PC-3 (cell line): ENCODE results near the gene UNC13C. TPM values are rescaled to one million over a fixed set of nuclear protein-coding genes. Genes with fewer than 3 reads are reported as not detected.

Experiments
- ATAC-seq: fragments of 200-7000 bp; cut with Tn5 transposase; 2 replicates; pipeline ENCODE4 v1.9.1; 2020; ENCODE audit warnings: mild to moderate bottlenecking, moderate library complexity
- BruUV-seq: library from RNA; stranded (reverse); fragments of 400-500 nt; replicated peaks from 2 replicates; lab custom pipeline; 2021; lab: Mats Ljungman, UMichigan
- CTCF ChIA-PET: fragments of 300-600 bp; sonication (Branson Sonifier 250); formaldehyde crosslinking; loops from one replicate; lab custom pipeline; 2022; ENCODE audit warnings: antibody characterized with exemption; lab: Charles Lee
- POLR2A ChIA-PET: fragments of 300-600 bp; sonication (Branson Sonifier 250); formaldehyde crosslinking; loops from one replicate; lab custom pipeline; 2022; ENCODE audit warnings: antibody characterized with exemption; ENCODE audit not compliant: unreplicated experiment; lab: Charles Lee
- DNase-seq: peaks from one replicate; pipeline ENCODE4 v3.0.0-alpha.2; 2015
- H2AFZ ChIP-seq: fragments of 300-600 bp; sonication (generic); 2 replicates; pipeline ENCODE4 v1.6.0; 2016; ENCODE audit warnings: antibody characterized with exemption, low read length
- H3F3A ChIP-seq: fragments of 300-600 bp; sonication (generic); one replicate; pipeline ENCODE4 v1.6.0; 2017; ENCODE audit warnings: antibody characterized with exemption, low read length, control low read depth, mild to moderate bottlenecking; ENCODE audit not compliant: unreplicated experiment
- H3K27ac ChIP-seq: fragments of 300-600 bp; sonication (generic); 2 replicates; pipeline ENCODE4 v1.5.1; 2016; ENCODE audit warnings: mild to moderate bottlenecking, low read length
- H3K27me3 ChIP-seq: fragments of 300-600 bp; sonication (generic); 2 replicates; pipeline ENCODE4 v1.6.1; 2016; ENCODE audit warnings: low read length, mixed read lengths
- H3K36me3 ChIP-seq: fragments of 300-600 bp; sonication (generic); 2 replicates; pipeline ENCODE4 v1.6.1; 2016; ENCODE audit warnings: low read depth, mixed run types, low read length, mixed read lengths
- H3K4me1 ChIP-seq: fragments of 300-600 bp; sonication (generic); 2 replicates; pipeline ENCODE4 v1.5.1; 2016; ENCODE audit warnings: low read length; ENCODE audit not compliant: insufficient read depth
- H3K4me2 ChIP-seq: fragments of 300-600 bp; sonication (generic); 2 replicates; pipeline ENCODE4 v1.6.0; 2016; ENCODE audit warnings: low read length
- H3K4me3 ChIP-seq: fragments of 300-600 bp; sonication (generic); 2 replicates; pipeline ENCODE4 v1.5.1; 2016; ENCODE audit warnings: mild to moderate bottlenecking, low read length, mixed read lengths
- H3K79me2 ChIP-seq: fragments of 300-600 bp; sonication (generic); 2 replicates; pipeline ENCODE4 v1.6.1; 2017; ENCODE audit warnings: low read length, mixed read lengths
- H3K9ac ChIP-seq: fragments of 300-600 bp; sonication (generic); 2 replicates; pipeline ENCODE4 v1.6.0; 2016; ENCODE audit warnings: mild to moderate bottlenecking, low read length
- H3K9me2 ChIP-seq: fragments of 300-600 bp; sonication (generic); replicated peaks from 2 replicates; pipeline ENCODE4 v1.6.1; 2016; ENCODE audit warnings: mixed run types, low read length, mixed read lengths
- H3K9me3 ChIP-seq: fragments of 300-600 bp; sonication (generic); 2 replicates; pipeline ENCODE4 v1.6.1; 2016; ENCODE audit warnings: low read length, mixed read lengths
- H4K20me1 ChIP-seq: fragments of 300-600 bp; sonication (generic); 2 replicates; pipeline ENCODE4 v1.6.1; 2016; ENCODE audit warnings: low read length, mixed read lengths
- CTCF ChIP-seq: fragments of 300-600 bp; sonication (generic); conservative IDR thresholded peaks from 2 replicates; pipeline ENCODE4 v1.5.1; 2017; ENCODE audit warnings: antibody characterized with exemption, low read depth, mild to moderate bottlenecking, low read length
- EZH2 ChIP-seq: fragments of 300-600 bp; sonication (generic); IDR thresholded peaks from one replicate; pipeline ENCODE4 v1.6.1; 2017; ENCODE audit warnings: antibody characterized with exemption, mild to moderate bottlenecking, low read length; ENCODE audit not compliant: unreplicated experiment
- EZH2phosphoT487 ChIP-seq: fragments of 300-600 bp; sonication (generic); IDR thresholded peaks from 2 replicates; pipeline ENCODE4 v1.6.1; 2018; ENCODE audit warnings: mild to moderate bottlenecking, antibody characterized with exemption, low read length, borderline replicate concordance
- intact Hi-C: fragments of 100-400 bp; cut with micrococcal nuclease; formaldehyde crosslinking; loops from 2 replicates; pipeline ENCODE4 v1.9.0; 2023
- total RNA-seq: library from RNA; depleted of rRNA; stranded (reverse); fragments of >200 nt; gene quantifications from 2 replicates; pipeline ENCODE4 v1.2.3, GENCODE V29; 2014

Gene UNC13C
- total RNA-seq, 1 experiment from 2014 or later, result not detected

DNA sequence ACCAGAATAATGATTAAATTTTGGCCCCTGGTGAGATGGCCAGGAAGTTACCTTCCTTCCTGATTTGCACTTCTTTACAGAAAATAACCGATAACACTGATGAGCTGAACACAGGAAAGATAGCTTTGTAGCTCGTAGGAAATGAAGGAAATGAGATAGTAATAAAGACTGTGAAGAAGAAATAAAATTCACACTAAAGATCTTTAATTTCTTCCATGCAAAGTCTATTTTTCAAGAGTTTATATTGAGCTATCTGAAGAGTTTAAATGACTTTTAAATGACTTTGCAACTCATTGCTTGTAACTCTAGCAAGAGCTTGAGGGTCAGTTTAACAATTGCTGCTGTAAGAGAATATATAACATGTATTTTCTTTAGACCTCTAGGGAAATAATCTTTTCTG lies 543.0 kb downstream of the UNC13C start:
- Histone ChIP-seq H3K9me3 (no peaks in the 10 kb centered on the region), H3K27me3 (no peaks in the 10 kb centered on the region), H3K9ac (no peak overlapping the region), H2AFZ (no peak overlapping the region), H3K27ac (no peak overlapping the region), H3K4me3 (no peak overlapping the region), H3K9me2 (no peaks in the 10 kb centered on the region), H3K79me2 (no peaks in the 10 kb centered on the region), H3K4me1 (no peaks in the 10 kb centered on the region), H3K36me3 (no peaks in the 10 kb centered on the region), H3F3A (no peaks in the 10 kb centered on the region), H3K4me2 (no peak overlapping the region), H4K20me1 (no peaks in the 10 kb centered on the region)
- intact Hi-C loops, result no loop called here
- no TSS peak for BruUV-seq
- DNase-seq, result no peak
- POLR2A ChIA-PET, result no interaction called here
- CTCF ChIA-PET, result no interaction called here
- ATAC-seq, result no peak
- no peak for TF ChIP-seq EZH2phosphoT487
- TF ChIP-seq CTCF, result no peak
- no peak for TF ChIP-seq EZH2

GRCh38 chr15:54528021-54528420 lies 549.8 kb downstream of the UNC13C start:
- Histone ChIP-seq H3K27me3 (no peaks in the 10 kb centered on the region), H3K79me2 (no peaks in the 10 kb centered on the region), H3K9me3 (no peaks in the 10 kb centered on the region), H2AFZ (no peak overlapping the region), H3K9ac (no peak overlapping the region), H3K4me3 (no peak overlapping the region), H3K36me3 (no peaks in the 10 kb centered on the region), H3K4me1 (no peaks in the 10 kb centered on the region), H3K27ac (no peak overlapping the region), H3K4me2 (no peak overlapping the region), H4K20me1 (no peaks in the 10 kb centered on the region), H3F3A (no peaks in the 10 kb centered on the region), H3K9me2 (no peaks in the 10 kb centered on the region)
- BruUV-seq, result no TSS peak
- intact Hi-C loops, result no loop called here
- ChIA-PET POLR2A (no interaction called here), CTCF (no interaction called here)
- ATAC-seq (no peak), DNase-seq (no peak)
- no peak for TF ChIP-seq CTCF
- TF ChIP-seq EZH2, result no peak
- no peak for TF ChIP-seq EZH2phosphoT487

DNA sequence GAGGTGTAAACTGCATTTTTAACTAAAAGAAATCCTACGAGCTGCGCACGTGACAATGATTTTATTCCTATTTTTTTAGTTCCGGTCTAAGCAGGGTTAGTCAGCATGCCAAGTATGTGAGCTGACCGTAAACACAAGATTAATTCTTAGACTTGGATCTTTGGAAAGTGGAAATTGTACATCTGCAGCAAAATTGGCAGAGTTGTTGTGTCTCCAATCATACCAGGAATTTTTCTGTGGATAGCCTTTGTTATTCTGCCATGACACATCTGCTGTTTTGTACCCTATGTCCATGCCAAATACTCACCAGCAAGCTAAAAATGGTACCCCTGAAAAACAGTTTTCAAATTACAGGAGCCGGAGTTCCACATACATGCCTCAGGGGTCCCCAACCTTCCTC lies 562.5 kb downstream of the UNC13C start:
- H3K27ac ChIP-seq, result no peak overlapping the region

More for the DNA sequence above, 562.5 kb downstream of the UNC13C start:
- BruUV-seq, result no TSS peak
- no peak overlapping the region for H3K9ac ChIP-seq
- no peaks in the 10 kb centered on the region for H4K20me1 ChIP-seq
- H3F3A ChIP-seq, result no peaks in the 10 kb centered on the region
- ATAC-seq (no peak), DNase-seq (no peak)
- no peaks in the 10 kb centered on the region for H3K36me3 ChIP-seq
- H3K9me2 ChIP-seq, result no peaks in the 10 kb centered on the region
- CTCF ChIA-PET, result no interaction called here
- no peak overlapping the region for H2AFZ ChIP-seq
- no peaks in the 10 kb centered on the region for H3K9me3 ChIP-seq
- no peak overlapping the region for H3K4me2 ChIP-seq
- H3K4me3 ChIP-seq, result no peak overlapping the region
- intact Hi-C loops, result no loop called here
- TF ChIP-seq CTCF (no peak), EZH2phosphoT487 (no peak), EZH2 (no peak)
- POLR2A ChIA-PET, result no interaction called here
- H3K79me2 ChIP-seq, result no peaks in the 10 kb centered on the region
- H3K4me1 ChIP-seq, result no peaks in the 10 kb centered on the region
- no peaks in the 10 kb centered on the region for H3K27me3 ChIP-seq
